Activated CD4-positive, alpha-beta T cell treated with anti-CD3 and anti-CD28 coated beads for 4 hours (primary cell): Measurements from ENCODE around the gene C1orf87.
A peak's percentile ranks its signal among the peaks of the same experiment; 100 is the strongest.
"Not testable (repeated sequence)": the region's sequence is repeated elsewhere in the genome, so short reads cannot be mapped to it uniquely, and the experiment has no call there.

ENCODE experiments used
- DNase-seq, 2 donors: peaks; one replicate each; pipeline ENCODE4 v3.0.0-alpha.2; 2020

The C1orf87 gene

GRCh38 chr1:59992040-59992820 lies 81.3 kb downstream of the C1orf87 start:
- DNase-seq, result no peak

GRCh38 chr1:59990470-59990869 lies 83.1 kb downstream of the C1orf87 start:
- DNase-seq, result no peak

DNA sequence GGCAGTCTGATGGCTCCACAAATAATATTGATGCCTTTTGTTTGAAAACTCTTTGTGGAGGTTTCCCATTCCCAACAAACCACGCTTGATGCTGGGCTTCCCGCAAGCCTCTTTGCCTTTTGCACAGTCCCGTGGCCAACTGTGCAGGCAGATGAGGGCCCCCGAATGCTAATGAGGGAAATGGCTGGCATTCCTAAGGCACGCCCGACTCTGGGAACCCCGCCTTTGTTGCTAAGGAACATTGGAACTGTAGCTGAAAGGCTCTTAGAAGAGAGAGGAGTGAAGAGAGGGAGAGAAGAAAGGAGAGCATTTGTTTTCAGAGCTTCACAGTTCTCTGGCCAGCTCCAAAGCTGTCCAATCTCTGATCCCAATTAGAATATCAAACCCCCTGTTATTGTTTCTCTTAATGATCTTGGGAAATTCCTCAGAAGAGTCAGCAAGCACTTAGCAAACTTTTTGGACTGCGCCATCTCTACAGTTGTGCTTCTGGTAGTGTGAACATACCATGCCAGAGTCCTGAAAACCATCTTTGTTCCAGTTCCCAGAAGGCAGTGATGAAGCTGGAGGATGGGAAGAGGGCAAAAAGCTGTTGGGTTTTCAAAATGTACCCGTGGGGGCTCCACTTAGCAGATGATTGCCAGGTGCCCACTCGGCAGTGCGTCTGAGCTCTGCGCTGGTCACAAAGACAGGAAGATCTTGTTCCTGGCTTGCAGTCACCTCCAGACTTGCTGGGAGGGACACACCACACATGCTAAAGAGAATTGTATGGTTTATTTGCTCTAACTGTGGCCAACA lies 86.9 kb downstream of the C1orf87 start:
- DNase-seq, result no peak

DNA sequence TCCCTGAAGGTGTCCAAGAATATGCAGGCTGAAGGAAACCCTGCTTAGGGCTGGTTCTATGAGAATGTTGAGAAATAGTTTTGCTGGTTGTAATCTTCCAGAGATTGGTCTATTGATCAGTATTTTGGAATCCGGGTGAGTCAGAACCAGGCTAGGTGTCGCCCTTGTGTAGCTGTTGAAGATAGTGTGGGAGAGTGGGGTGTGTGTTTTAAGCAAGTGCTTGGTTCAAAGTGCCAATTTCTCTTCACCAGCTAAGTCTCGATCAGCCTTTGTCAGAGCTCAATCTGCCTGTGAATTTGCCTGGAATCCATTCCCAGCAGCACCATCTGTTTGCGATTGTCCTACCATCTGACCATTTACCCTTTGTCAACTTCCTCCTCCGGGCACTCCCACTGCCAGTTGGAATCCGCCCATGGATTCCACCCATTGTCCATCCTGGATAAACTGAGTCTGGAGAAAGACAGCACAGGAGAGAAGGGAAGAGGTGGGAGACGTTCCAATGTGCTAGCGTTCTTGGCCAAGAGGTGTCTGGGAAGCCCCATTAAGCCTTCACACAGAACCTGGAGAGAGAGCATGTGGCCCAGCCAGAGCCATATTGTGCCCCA lies 87.6 kb downstream of the C1orf87 start:
- no peak for DNase-seq

GRCh38 chr1:59979666-59980065 lies 93.9 kb downstream of the C1orf87 start:
- DNase-seq, result no peak

- no peak for DNase-seq
Measured at GRCh38 chr1:59978511-59978910, 95.1 kb downstream of the C1orf87 start.

GRCh38 chr1:59978026-59978425 lies 95.5 kb downstream of the C1orf87 start:
- no peak for DNase-seq

DNA sequence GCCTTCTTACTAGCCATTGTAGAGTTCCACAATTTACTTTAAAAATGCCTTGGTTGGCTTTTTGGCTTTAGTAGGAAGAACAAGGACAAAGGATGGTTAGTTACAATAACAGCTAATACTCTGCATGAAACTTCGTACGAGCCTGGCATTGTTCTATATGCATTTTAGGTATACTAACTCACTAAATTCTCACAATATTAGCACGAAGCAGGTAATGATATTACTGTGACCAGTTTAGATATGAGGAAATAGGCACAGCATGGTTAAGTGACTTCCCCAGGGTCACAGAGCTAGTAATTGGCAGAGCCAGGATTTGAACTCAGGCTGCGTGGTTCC lies 96.5 kb downstream of the C1orf87 start:
- no peak for DNase-seq

GRCh38 chr1:59976194-59977074 lies 97.1 kb downstream of the C1orf87 start:
- DNase-seq, result peak; percentile 9 to 39

- DNase-seq, result no peak
Measured at GRCh38 chr1:59973719-59974118, 99.9 kb downstream of the C1orf87 start.

GRCh38 chr1:59972216-59972927 lies 101.2 kb downstream of the C1orf87 start:
- no peak for DNase-seq

GRCh38 chr1:59971464-59971911 lies 102.1 kb downstream of the C1orf87 start:
- peak; percentile 14 to 45 for DNase-seq

GRCh38 chr1:59969542-59970175 lies 103.9 kb downstream of the C1orf87 start:
- DNase-seq, result not testable (repeated sequence)

- not testable (repeated sequence) for DNase-seq
Measured at GRCh38 chr1:59968746-59969145, 104.8 kb downstream of the C1orf87 start.

GRCh38 chr1:59967780-59968179 lies 105.8 kb downstream of the C1orf87 start:
- no peak for DNase-seq

DNA sequence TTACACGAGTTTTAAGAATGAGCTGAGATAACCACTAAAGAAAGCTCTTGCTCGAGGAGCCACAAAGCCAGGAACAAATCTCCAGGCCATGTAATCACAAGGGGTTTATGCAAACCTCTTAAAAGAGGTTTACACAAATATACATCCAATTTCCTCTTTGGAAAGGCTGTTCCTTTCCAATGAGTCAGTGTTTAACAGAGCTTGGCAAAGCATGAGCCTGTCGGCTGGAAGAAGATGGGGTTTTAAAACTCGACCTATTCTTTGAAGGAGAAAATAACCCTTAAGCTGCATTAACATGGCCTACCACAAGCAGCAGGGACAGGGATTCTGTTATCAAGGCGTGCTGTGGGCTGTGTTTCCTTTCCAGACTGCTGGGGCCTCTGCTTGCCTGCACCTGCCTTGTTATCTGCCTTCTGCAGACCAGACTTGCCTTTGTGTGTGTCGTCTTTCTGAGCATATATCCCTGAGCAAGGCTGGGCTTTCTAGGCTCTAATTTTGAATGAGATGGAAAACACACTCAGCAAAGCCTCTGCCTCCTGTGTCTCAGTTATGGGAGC lies 106.4 kb downstream of the C1orf87 start:
- DNase-seq, result no peak

DNA sequence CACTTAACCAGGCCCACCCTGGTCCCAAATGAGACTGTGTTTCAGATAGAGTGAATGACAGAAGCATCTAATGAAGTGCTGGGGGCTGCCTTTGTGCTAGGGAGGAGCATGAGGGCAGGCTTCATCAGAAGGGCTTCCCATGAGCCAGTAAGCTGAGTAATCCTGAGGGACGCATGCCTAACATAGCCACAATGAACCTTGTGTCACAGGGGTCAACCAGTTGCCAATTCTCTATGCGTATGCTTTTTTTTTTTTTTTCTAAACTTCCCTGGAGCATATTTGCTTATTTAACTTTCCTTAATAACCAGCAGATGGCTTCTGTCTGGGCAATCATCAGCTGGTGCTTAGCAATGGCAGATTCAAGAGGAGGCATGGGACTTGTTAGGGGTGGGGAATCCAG lies 121.5 kb downstream of the C1orf87 start:
- no peak for DNase-seq

- DNase-seq, result no peak
Measured at GRCh38 chr1:59949648-59950047, 123.9 kb downstream of the C1orf87 start.

DNA sequence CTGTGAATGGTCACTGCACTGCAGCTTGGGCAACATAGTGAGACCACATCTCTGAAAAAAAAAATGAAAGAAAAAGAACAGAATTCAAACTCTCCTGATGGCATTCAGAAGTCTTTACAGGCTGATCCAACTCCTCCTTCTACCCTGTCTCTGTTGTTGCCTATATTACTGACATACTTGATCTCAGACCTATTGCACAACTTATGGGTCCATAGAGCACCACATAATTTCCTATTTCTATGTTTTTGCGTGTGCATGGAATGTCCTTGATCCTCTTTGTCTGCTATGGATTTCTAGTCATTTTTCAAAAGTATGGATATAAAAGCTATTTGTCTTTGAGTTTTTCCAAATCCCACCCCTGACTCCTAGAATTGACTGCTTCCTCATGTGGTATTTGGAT lies 124.6 kb downstream of the C1orf87 start:
- DNase-seq, result no peak

DNA sequence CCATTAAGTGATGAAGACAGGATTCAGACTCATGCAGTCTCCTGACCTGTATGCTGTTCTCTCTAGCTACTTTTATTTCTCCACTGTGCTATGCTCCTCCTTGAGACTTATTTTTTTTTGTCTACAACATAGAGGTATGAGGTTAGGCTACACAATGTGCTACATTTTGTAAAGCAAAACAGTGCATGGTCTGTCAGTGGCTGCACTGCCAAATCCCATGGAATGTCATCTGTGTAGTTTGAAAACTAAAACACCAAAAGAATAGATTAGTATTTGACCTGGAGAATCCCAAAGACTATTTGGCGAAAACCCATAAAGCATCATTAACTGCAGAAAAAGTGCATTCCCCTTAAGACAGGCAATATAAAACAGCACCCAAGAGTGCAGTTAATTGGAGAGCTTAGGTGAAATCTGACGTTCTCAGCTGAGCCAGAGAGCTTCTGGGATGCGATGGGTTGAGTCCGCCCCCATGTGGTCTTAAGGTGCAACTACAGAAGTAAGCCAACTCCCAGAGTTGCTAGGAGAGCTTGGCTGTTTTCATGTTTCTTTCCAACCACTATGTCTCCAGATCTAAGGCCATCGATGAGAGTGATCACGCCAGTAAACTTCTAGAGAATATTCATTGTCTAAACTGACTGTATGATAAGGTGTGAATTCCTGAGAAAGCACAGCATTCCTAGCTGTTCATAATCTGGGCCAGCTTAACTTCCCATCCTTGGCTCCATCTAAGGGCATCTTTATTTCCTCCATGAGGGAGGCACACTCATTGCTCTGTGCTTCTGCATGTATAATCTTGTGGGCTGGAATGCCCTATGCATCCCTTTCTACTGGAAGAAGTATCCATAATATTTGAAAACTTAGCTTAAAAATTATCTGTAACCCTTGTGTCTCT lies 126.3 kb downstream of the C1orf87 start:
- peak; percentile 16 to 34 for DNase-seq
